ENCODE measurements around the gene IMMP2L. TPM values are rescaled to one million over a fixed set of nuclear protein-coding genes. Genes with fewer than 3 reads are reported as not detected.

Gene IMMP2L
- total and polyA plus RNA-seq, 2 of the 4 experiments (the other 2 are of a cell fraction) = 5.8 to 9.3 TPM

- in situ Hi-C loops (cut with MboI; ENCODE audit: low sequenced_read_pairs) = no loop called here
- TF ChIP-seq MAZ (IDR thresholded peaks at IDR 0.05; ENCODE audit: borderline replicate concordance, low read depth, low read length) = no peak
- CTCF ChIA-PET = no interaction called here
These were observed 37.2 kb downstream of the IMMP2L start for GRCh38 chr7:111525100-111525499.

More at GRCh38 chr7:111525100-111525499, 37.2 kb downstream of the IMMP2L start:
- no peak overlapping the region for H2AK5ac ChIP-seq (ENCODE audit: low read depth, low read length)
- H3K9me3 ChIP-seq (ENCODE audit: control insufficient read depth, insufficient read depth, low read length) = no peaks in the 10 kb centered on the region
- dilution Hi-C loops (cut with HindIII; ENCODE audit: low sequenced_read_pairs, unreplicated experiment) (no loop called here), intact Hi-C loops (cut with micrococcal nuclease) (no loop called here)
- ATAC-seq (ENCODE audit: low read depth) = no peak
- H3K9me1 ChIP-seq (ENCODE audit: insufficient read depth, low read length) = no peaks in the 10 kb centered on the region
- H3K27me3 ChIP-seq (ENCODE audit: control insufficient read depth, insufficient read depth, low read length) = no peaks in the 10 kb centered on the region
- H3K4me1 ChIP-seq (ENCODE audit: control insufficient read depth, insufficient read depth, low read length) = no peaks in the 10 kb centered on the region
- H4K20me1 ChIP-seq (ENCODE audit: insufficient read depth, low read length) = no peaks in the 10 kb centered on the region
- H4K8ac ChIP-seq (ENCODE audit: low read depth in 2 of 2, low read length in 2 of 2) = no peak overlapping the region
- H2BK120ac ChIP-seq (ENCODE audit: low read depth, low read length) = no peak overlapping the region
- H3K27ac ChIP-seq (ENCODE audit: insufficient read depth, low read length) = no peak overlapping the region
- H3K4me3 ChIP-seq (ENCODE audit: insufficient read depth, low read depth, low read length) = no peak overlapping the region
- H2BK20ac ChIP-seq (ENCODE audit: low read depth, low read length) = no peak overlapping the region
- H3K9ac ChIP-seq (ENCODE audit: low read depth, low read length) = no peak overlapping the region
- H3K79me1 ChIP-seq (ENCODE audit: low read depth in 1 of 2, low read length in 2 of 2) = no peaks in the 10 kb centered on the region
- H2BK15ac ChIP-seq (ENCODE audit: low read depth, low read length) = no peak overlapping the region
- H3K56ac ChIP-seq (ENCODE audit: extremely low read depth, insufficient read depth, low read length) = no peak overlapping the region
- H3K14ac ChIP-seq (replicated peaks; ENCODE audit: low read depth, low read length) = no peak overlapping the region
- no peak overlapping the region for H3K23ac ChIP-seq (ENCODE audit: low read depth, low read length)
- no peak overlapping the region for H2AK9ac ChIP-seq (replicated peaks; ENCODE audit: low read depth, low read length, poor library complexity)
- H4K91ac ChIP-seq (ENCODE audit: insufficient read depth, low read depth, low read length) = no peak overlapping the region
- H3K36me3 ChIP-seq (ENCODE audit: control insufficient read depth, insufficient read depth, low read length) = peaks cover 1% of the 10 kb centered on the region; the same call in 1 of the 2 replicates
- H2BK5ac ChIP-seq (ENCODE audit: low read depth, low read length, poor library complexity, severe bottlenecking) = no peak overlapping the region
- DNase-seq = no peak
- H2AFZ ChIP-seq (replicated peaks; ENCODE audit: low read length, poor library complexity) = no peak overlapping the region
- H3K18ac ChIP-seq (ENCODE audit: low read depth, low read length) = no peak overlapping the region
- H3K4ac ChIP-seq (ENCODE audit: low read depth, low read length) = no peak overlapping the region
- H3K4me2 ChIP-seq (ENCODE audit: low read depth, low read length) = no peak overlapping the region
- POLR2A ChIA-PET (ENCODE audit: unreplicated experiment) = no interaction called here
- no TSS peak for BruUV-seq (replicated peaks)
- WGBS, 2 experiments (ENCODE audit: extremely low coverage in 2 of 2, insufficient read length in 1 of 2) = no CpG with 5 or more reads among the region's 1 CpG
- no peak overlapping the region for H4K5ac ChIP-seq (ENCODE audit: low read depth, low read length)
